Esophagus squamous epithelium (tissue), 5 donors: ENCODE data around the gene GLTP. TPM values are rescaled to one million over a fixed set of nuclear protein-coding genes. Genes with fewer than 3 reads are reported as not detected.
"Not testable (repeated sequence)": the region's sequence is repeated elsewhere in the genome, so short reads cannot be mapped to it uniquely, and the experiment has no call there.

Experiments used
- DNase-seq: peaks from one replicate; lab custom pipeline; 2025; lab: John Stamatoyannopoulos, UW
- H3K27ac ChIP-seq, 4 donors: fragments of 200-600 bp; sonication (generic); one replicate each; pipeline ENCODE4 v1.5.1; 2016 to 2019; ENCODE audit warnings: mild to moderate bottlenecking in 1 of 4
- H3K27me3 ChIP-seq, 4 donors: fragments of 200-600 bp; sonication (generic); 1 replicate in 3 of 4; 2 replicates in 1 of 4; pipeline versions ENCODE4 v1.5.1 to v1.6.0; 2017 to 2021; ENCODE audit warnings: antibody characterized with exemption in 1 of 4
- H3K36me3 ChIP-seq, 3 donors: fragments of 200-600 bp; sonication (generic); one replicate each; pipeline ENCODE4 v1.5.1; 2016 to 2019
- H3K4me1 ChIP-seq, 3 donors: fragments of 200-600 bp; sonication (generic); one replicate each; pipeline ENCODE4 v1.5.1; 2017 to 2019
- H3K4me3 ChIP-seq, 4 donors: fragments of 200-600 bp; sonication (generic); 1 replicate in 3 of 4; 2 replicates in 1 of 4; pipeline ENCODE4 v1.5.1; 2016 to 2019; ENCODE audit warnings: mild to moderate bottlenecking in 2 of 4, moderate library complexity in 1 of 4
- H3K9me3 ChIP-seq, 3 donors: fragments of 200-600 bp; sonication (generic); one replicate each; pipeline ENCODE4 v1.5.1; 2016 to 2019
- POLR2A ChIP-seq, 4 donors: fragments of 450-650 bp; IDR thresholded peaks; one replicate each; pipeline ENCODE4 v1.6.1; 2017; ENCODE audit warnings: antibody characterized with exemption in 4 of 4, mild to moderate bottlenecking in 4 of 4, moderate library complexity in 3 of 4
- WGBS, 2 donors: methylation state at CpG; one replicate each; pipeline ENCODE4 v1.1.5; 2018; 5-methylcytosine and 5-hydroxymethylcytosine counted together
- intact Hi-C: fragments of 100-400 bp; cut with DNase I; formaldehyde crosslinking; loops from one replicate; pipeline ENCODE4 v1.15.0; 2022
- total RNA-seq, 4 donors: library from RNA; depleted of rRNA; stranded (reverse); fragments of >200 nt; gene quantifications; one replicate each; pipeline ENCODE4 v1.1.0, GENCODE V29; 2016
- TF ChIP-seq, protein P1 (sequence below), 6 experiments: fragments of 450-650 bp in 4 of 6; fragments of 200-600 bp in 2 of 6; sonication (generic) in 2 of 6; IDR thresholded peaks; one replicate each; pipeline ENCODE4 v1.5.1; 2016 to 2019; ENCODE audit warnings: antibody characterized with exemption in 6 of 6, mild to moderate bottlenecking in 4 of 6, moderate library complexity in 4 of 6
- donor health status: DM: yes; HTN: yes; CAD: no.

Gene GLTP
- total RNA-seq, 4 donors from 2014 or later: 315 to 901 (median 457) TPM

DNA sequence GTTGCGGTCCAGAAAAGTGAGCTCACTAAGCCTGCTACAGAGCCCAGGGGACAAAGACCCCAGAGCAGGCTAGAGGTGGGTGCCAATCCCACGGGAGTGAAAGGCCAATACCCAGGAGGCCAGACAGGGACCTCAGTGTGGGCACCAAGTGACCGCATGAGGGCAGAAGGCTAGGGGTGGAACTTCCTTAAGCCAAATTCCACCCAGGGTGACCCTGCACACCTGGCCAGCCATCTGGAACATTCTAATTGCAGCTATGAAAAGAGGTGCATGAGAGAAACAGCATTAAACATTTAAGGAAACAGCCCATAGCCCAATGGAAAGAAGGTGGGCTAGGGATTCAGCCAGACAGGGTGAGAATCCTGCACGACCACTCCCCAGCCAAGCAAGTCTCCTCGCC, 19.4 kb downstream of the GLTP start:
- intact Hi-C loops: no loop called here
- H3K4me1 ChIP-seq: peaks cover 10 to 56% (median 20%) of the 10 kb centered on the region in 3 donors
- no peak for TF ChIP-seq POLR2A (IDR thresholded peaks at IDR 0.05)
- TF ChIP-seq, protein P1, sequence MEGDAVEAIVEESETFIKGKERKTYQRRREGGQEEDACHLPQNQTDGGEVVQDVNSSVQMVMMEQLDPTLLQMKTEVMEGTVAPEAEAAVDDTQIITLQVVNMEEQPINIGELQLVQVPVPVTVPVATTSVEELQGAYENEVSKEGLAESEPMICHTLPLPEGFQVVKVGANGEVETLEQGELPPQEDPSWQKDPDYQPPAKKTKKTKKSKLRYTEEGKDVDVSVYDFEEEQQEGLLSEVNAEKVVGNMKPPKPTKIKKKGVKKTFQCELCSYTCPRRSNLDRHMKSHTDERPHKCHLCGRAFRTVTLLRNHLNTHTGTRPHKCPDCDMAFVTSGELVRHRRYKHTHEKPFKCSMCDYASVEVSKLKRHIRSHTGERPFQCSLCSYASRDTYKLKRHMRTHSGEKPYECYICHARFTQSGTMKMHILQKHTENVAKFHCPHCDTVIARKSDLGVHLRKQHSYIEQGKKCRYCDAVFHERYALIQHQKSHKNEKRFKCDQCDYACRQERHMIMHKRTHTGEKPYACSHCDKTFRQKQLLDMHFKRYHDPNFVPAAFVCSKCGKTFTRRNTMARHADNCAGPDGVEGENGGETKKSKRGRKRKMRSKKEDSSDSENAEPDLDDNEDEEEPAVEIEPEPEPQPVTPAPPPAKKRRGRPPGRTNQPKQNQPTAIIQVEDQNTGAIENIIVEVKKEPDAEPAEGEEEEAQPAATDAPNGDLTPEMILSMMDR (IDR thresholded peaks at IDR 0.05): no peak

DNA sequence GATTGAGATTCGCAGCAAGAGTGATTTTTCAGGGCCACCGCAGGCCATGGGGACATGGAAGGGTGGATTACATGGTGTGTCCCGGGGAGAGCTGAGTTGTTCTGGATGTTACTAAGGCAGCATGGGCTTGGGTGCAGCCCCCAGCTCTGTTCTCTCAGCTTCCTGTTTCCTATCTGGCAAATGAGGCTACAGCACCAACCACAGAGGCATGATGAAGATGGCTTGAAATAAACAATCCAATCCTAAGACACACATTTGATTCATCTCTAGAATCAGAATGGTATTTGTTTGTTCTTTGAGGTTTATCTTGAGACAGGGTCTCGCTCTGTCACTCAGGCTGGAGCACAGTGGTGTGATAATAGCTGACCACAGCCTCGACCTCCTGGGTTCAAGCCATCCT, 21.6 kb downstream of the GLTP start:
- no peak overlapping the region for H3K4me3 ChIP-seq
- peaks cover 5 to 34% (median 6%) of the 10 kb centered on the region in 3 donors for H3K4me1 ChIP-seq
- no peak overlapping the region for H3K27ac ChIP-seq
- H3K9me3 ChIP-seq: no peaks in the 10 kb centered on the region
- intact Hi-C loops: no loop called here
- peaks cover 39 to 88% (median 52%) of the 10 kb centered on the region in 3 donors for H3K36me3 ChIP-seq
- DNase-seq: no peak
- TF ChIP-seq, protein P1 (IDR thresholded peaks at IDR 0.05): no peak
- no peak for TF ChIP-seq POLR2A (IDR thresholded peaks at IDR 0.05)
- 85 to 98% methylated on average over 4 to 5 of the region's 5 CpGs for WGBS, 2 donors
- no peaks in the 10 kb centered on the region for H3K27me3 ChIP-seq

More for the DNA sequence above, 19.4 kb downstream of the GLTP start:
- Histone ChIP-seq H3K4me3 (no peak overlapping the region), H3K27me3 (no peaks in the 10 kb centered on the region), H3K36me3 (peaks cover 20 to 65% (median 41%) of the 10 kb centered on the region in 3 donors), H3K27ac (peak overlapping the region in 1 of 4 donors; percentile 1), H3K9me3 (no peaks in the 10 kb centered on the region)
- no peak for DNase-seq
- WGBS, 2 donors: 94 to 100% methylated on average over 3 to 4 of the region's 5 CpGs

DNA sequence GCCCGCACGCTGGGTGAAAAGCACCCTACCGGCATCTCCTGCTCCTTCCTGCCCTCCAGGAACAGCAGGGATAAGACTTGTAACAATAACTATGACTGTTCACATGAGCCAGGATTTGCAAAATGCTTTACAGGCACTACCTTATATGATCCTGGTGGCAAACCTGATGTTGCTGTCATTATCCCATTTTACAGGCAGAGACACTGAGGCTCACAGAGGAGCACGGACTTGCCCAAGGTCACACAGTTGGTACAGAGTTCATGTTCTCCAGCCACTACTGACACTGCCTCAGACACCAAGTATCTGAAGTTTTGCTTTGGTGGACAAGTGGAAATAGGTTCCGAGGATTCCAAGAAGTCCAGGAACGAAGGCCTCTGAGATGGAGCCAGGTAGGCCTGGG, 22.6 kb downstream of the GLTP start:
- Histone ChIP-seq H3K27me3 (no peaks in the 10 kb centered on the region), H3K4me1 (peaks cover 0 to 23% (median 0%) of the 10 kb centered on the region in 3 donors), H3K4me3 (no peak overlapping the region), H3K27ac (no peak overlapping the region), H3K9me3 (no peaks in the 10 kb centered on the region), H3K36me3 (peaks cover 40 to 97% (median 52%) of the 10 kb centered on the region in 3 donors)
- intact Hi-C loops: no loop called here
- 92% methylated on average over 6 of the region's 6 CpGs for WGBS, 2 donors
- no peak for TF ChIP-seq POLR2A (IDR thresholded peaks at IDR 0.05)
- TF ChIP-seq, protein P1 (IDR thresholded peaks at IDR 0.05): no peak
- DNase-seq: no peak

DNA sequence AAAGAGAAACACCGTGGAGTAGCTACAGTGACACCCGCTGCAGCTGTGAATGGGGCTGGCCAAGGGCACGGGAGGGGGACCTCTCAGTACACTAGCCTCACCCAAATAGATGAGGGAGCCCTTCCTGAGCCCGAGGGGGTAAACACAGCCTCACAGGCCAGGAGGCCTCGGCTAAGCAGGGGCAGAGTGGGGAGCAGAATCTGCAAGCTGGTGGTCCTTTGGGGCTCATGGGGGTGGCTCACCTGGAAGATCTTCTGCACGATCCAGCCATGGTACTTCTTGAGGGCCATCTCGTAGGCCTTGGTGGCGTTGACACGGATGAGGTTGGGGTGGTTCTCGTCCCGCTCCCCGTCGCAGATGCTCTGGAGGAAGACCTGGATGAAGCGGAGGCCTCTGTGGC, 25.0 kb downstream of the GLTP start:
- intact Hi-C loops: no loop called here
- H3K9me3 ChIP-seq: no peaks in the 10 kb centered on the region
- TF ChIP-seq, protein P1 (IDR thresholded peaks at IDR 0.05): no peak
- TF ChIP-seq POLR2A (IDR thresholded peaks at IDR 0.05): no peak
- DNase-seq: no peak
- no peaks in the 10 kb centered on the region for H3K27me3 ChIP-seq
- H3K4me3 ChIP-seq: no peak overlapping the region
- peaks cover 0 to 2% (median 0%) of the 10 kb centered on the region in 3 donors for H3K4me1 ChIP-seq
- H3K27ac ChIP-seq: no peak overlapping the region
- WGBS, 2 donors: 89 to 100% methylated on average over 6 to 7 of the region's 14 CpGs
- H3K36me3 ChIP-seq: peaks cover 36 to 97% (median 36%) of the 10 kb centered on the region in 3 donors

DNA sequence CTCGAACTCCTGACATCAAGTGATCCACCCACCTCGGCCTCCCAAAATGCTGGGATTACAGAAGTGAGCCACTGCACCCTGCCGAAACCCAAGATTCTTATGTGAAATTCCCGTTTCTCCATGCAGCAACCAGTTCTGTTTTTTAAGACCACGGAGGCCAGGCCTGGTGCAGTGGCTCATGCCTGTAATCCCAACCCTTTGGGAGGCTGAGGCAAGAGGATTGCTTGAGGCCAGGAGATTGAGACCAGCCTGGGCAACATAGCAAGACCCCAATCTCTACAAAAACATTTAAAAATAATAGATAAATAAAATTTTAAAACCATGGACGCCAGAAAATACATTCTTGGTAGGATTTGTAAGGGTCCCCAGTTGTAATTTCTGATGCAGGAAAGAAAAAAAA, 29.8 kb downstream of the GLTP start:
- intact Hi-C loops, DNase-seq, H3K27me3 ChIP-seq, H3K4me3 ChIP-seq, H3K9me3 ChIP-seq, H3K27ac ChIP-seq: not testable (repeated sequence)
- Histone ChIP-seq H3K36me3 (peaks cover 9 to 60% (median 21%) of the 10 kb centered on the region in 3 donors), H3K4me1 (peaks cover 1 to 14% (median 1%) of the 10 kb centered on the region in 3 donors)
- 84 to 89% methylated on average over 5 of the region's 6 CpGs for WGBS, 2 donors
